Measurements from ENCODE around the gene SLC7A1.

GRCh38 chr13:29494520-29494919, 101.0 kb downstream of the SLC7A1 start:
- no peak for TF ChIP-seq CTCF (conservative IDR thresholded peaks at IDR 0.05 in 1 of 2, IDR thresholded peaks at IDR 0.05 in 1 of 2; ENCODE audit: low read depth in 1 of 2, low read length in 2 of 2)
- TF ChIP-seq EZH2 (IDR thresholded peaks at IDR 0.05; ENCODE audit: low read length, missing control alignments) = no peak

Measured in fibroblast of lung (primary cell).